ENCODE measurements around the gene SELENOS.
A peak's percentile ranks its signal among the peaks of the same experiment; 100 is the strongest.

SELENOS gene

DNA sequence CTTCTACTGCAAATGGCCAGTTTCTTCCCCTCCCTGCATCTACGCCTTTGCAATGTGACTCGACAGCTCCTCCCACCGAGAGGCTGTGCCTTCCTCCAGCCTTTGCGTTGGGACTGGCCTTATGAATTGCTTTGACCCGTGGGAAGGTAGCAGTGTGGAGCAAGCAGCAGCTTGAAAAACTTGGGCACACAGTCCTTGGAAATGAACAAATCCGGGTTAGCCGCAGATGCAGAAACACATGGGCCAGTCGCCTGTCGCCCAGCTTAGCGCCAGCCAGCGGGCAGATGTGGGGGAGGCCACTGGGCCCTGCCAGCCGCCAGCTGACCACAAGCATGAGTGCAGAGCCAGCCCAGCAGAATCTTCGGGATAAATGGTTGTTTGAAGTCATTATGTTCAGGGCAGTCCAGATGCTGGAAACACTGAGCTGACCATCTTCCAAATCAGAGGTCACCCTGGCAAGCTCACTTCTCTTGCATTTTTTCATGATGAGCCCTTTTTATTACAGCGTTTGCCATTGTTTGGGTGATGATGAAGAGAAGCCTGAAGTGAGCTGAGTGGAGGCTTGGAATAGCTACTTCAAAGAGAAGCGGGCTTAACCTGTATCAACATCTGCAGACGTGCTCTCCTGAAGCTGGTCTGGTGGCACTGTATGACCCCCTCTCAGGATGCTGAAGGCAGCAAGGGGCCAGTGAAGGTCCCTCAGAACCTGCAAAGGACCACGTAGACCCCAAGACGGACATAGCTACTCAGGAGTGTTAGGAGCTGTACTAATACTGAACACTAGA lies 9.8 kb downstream of the SELENOS start:
- no peak for DNase-seq (ENCODE audit: low spot score)
- Histone ChIP-seq H3K4me3 (ENCODE audit: severe bottlenecking) (no peak overlapping the region), H3K4me1 (ENCODE audit: insufficient read depth, poor library complexity, severe bottlenecking) (no peaks in the 10 kb centered on the region), H3K9me3 (ENCODE audit: severe bottlenecking) (no peaks in the 10 kb centered on the region), H3K27ac (ENCODE audit: poor library complexity, severe bottlenecking) (no peak overlapping the region), H3K36me3 (ENCODE audit: low read depth) (peaks cover 28% of the 10 kb centered on the region), H3K27me3 (ENCODE audit: insufficient read depth, poor library complexity, severe bottlenecking) (no peaks in the 10 kb centered on the region)
- TF ChIP-seq, protein P1, sequence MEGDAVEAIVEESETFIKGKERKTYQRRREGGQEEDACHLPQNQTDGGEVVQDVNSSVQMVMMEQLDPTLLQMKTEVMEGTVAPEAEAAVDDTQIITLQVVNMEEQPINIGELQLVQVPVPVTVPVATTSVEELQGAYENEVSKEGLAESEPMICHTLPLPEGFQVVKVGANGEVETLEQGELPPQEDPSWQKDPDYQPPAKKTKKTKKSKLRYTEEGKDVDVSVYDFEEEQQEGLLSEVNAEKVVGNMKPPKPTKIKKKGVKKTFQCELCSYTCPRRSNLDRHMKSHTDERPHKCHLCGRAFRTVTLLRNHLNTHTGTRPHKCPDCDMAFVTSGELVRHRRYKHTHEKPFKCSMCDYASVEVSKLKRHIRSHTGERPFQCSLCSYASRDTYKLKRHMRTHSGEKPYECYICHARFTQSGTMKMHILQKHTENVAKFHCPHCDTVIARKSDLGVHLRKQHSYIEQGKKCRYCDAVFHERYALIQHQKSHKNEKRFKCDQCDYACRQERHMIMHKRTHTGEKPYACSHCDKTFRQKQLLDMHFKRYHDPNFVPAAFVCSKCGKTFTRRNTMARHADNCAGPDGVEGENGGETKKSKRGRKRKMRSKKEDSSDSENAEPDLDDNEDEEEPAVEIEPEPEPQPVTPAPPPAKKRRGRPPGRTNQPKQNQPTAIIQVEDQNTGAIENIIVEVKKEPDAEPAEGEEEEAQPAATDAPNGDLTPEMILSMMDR (IDR thresholded peaks at IDR 0.05; ENCODE audit: poor library complexity, severe bottlenecking), result no peak
- ATAC-seq (ENCODE audit: low read depth), result peak; percentile 40

DNA sequence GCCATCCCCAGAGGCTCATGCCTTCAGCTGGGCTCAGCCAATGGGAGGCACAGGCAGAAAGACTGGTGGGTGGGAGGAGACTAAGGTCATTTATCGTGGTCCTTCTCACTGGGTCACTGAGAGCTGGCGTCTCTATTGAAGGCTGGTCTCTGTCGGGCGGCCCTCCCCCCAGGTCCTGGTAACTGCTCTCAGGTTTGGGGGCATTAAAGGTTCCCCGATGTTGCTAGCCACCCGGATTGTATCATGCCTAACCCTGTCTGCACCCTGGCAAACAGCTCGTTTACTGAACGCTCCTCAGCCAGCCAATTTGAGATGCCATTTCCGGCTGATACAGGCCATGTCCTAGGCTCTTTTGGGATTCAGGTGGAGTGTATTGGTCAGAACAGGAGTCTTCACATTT lies 10.5 kb downstream of the SELENOS start:
- no peaks in the 10 kb centered on the region for H3K9me3 ChIP-seq (ENCODE audit: severe bottlenecking)
- TF ChIP-seq, protein P1 (IDR thresholded peaks at IDR 0.05; ENCODE audit: poor library complexity, severe bottlenecking), result no peak
- no peaks in the 10 kb centered on the region for H3K27me3 ChIP-seq (ENCODE audit: insufficient read depth, poor library complexity, severe bottlenecking)
- ATAC-seq (ENCODE audit: low read depth) (no peak), DNase-seq (ENCODE audit: low spot score) (no peak)
- H3K36me3 ChIP-seq (ENCODE audit: low read depth), result peaks cover 21% of the 10 kb centered on the region
- no peaks in the 10 kb centered on the region for H3K4me1 ChIP-seq (ENCODE audit: insufficient read depth, poor library complexity, severe bottlenecking)
- no peak overlapping the region for H3K27ac ChIP-seq (ENCODE audit: poor library complexity, severe bottlenecking)
- H3K4me3 ChIP-seq (ENCODE audit: severe bottlenecking), result no peak overlapping the region

DNA sequence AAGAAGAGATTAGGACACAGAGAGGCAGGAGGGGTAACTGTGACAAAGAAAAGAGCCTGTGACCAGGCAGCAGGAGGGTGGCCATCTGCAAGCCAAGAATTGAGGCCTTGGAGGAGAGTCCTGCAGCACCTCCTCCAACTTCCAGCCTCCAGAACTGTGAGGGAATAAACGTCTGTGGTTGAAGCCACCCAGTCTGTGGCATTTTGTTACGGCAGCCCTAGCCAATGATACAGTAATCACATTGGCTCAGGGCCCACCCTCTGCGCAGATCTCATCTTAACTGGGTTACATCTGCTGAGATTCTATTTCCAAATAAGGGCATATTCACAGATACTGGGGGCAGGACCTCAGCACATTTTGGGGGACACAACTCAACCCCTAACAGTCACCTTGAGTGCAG lies 11.3 kb downstream of the SELENOS start:
- no peak overlapping the region for H3K4me3 ChIP-seq (ENCODE audit: severe bottlenecking)
- H3K36me3 ChIP-seq (ENCODE audit: low read depth), result peaks cover 13% of the 10 kb centered on the region
- no peak overlapping the region for H3K27ac ChIP-seq (ENCODE audit: poor library complexity, severe bottlenecking)
- ATAC-seq (ENCODE audit: low read depth) (no peak), DNase-seq (ENCODE audit: low spot score) (no peak)
- H3K9me3 ChIP-seq (ENCODE audit: severe bottlenecking), result no peaks in the 10 kb centered on the region
- no peaks in the 10 kb centered on the region for H3K4me1 ChIP-seq (ENCODE audit: insufficient read depth, poor library complexity, severe bottlenecking)
- H3K27me3 ChIP-seq (ENCODE audit: insufficient read depth, poor library complexity, severe bottlenecking), result no peaks in the 10 kb centered on the region
- TF ChIP-seq, protein P1 (IDR thresholded peaks at IDR 0.05; ENCODE audit: poor library complexity, severe bottlenecking), result no peak

DNA sequence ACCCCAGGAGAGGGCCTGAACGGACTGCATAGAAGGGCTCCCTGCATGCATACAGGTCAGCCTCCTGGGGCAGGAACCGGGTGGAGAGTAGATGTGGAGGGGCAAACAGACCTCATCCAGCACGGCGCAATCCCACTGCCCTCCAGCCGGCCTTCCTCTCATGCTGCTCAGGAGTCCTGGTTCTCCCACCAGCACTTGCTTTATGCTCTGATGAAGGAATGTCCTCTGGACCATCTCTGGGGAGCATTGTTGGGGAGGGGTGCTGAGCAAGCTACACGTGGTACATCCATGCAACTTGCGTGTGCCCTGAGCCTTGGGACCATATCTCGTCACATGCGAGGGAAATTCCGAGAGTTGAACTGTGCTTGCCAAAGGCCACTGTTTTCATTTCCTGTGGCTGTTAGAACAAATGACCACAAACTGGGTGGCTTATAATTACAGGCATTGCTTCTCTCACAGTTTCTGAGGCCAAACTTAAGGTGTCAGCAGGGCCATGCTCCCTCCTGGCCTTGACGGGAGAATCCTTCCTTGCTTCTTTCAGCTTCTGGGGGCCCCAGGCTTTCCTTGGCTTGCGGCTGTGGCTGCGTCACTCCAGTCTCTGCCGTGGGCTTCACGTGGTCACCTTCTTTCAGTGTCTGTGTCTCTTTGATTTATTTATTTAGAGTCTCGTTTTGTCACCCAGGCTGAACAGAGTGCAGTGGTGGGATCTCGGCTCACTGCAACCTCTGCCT lies 12.2 kb downstream of the SELENOS start:
- ATAC-seq (ENCODE audit: low read depth), result no peak
- Histone ChIP-seq H3K36me3 (ENCODE audit: low read depth) (peaks cover 4% of the 10 kb centered on the region; the same call in 1 of the 2 replicates), H3K27me3 (ENCODE audit: insufficient read depth, poor library complexity, severe bottlenecking) (no peaks in the 10 kb centered on the region), H3K27ac (ENCODE audit: poor library complexity, severe bottlenecking) (no peak overlapping the region), H3K9me3 (ENCODE audit: severe bottlenecking) (no peaks in the 10 kb centered on the region), H3K4me3 (ENCODE audit: severe bottlenecking) (no peak overlapping the region), H3K4me1 (ENCODE audit: insufficient read depth, poor library complexity, severe bottlenecking) (no peaks in the 10 kb centered on the region)
- TF ChIP-seq, protein P1 (IDR thresholded peaks at IDR 0.05; ENCODE audit: poor library complexity, severe bottlenecking), result no peak
- no peak for DNase-seq (ENCODE audit: low spot score)

Measured in RWPE2 (cell line).